GM11168 (cell line): ENCODE measurements around the gene KCNJ4.
"Not testable (repeated sequence)": the region's sequence is repeated elsewhere in the genome, so short reads cannot be mapped to it uniquely, and the experiment has no call there.

Source experiments
- in situ Hi-C: fragments of 300-500 bp; cut with MboI; formaldehyde crosslinking; loops from one replicate; pipeline ENCODE4 v1.12.0; 2022; ENCODE audit warnings: low sequenced_read_pairs; ENCODE audit not compliant: unreplicated experiment

Gene KCNJ4

GRCh38 chr22:38474003-38474607 lies 19.1 kb upstream of the KCNJ4 start:
- in situ Hi-C loops, result no loop called here

- in situ Hi-C loops, result no loop called here
Observed at GRCh38 chr22:38471237-38471636, 16.2 kb upstream of the KCNJ4 start.

GRCh38 chr22:38470179-38470578 lies 15.2 kb upstream of the KCNJ4 start:
- in situ Hi-C loops, result not testable (repeated sequence)

- in situ Hi-C loops, result no loop called here
Observed at GRCh38 chr22:38469306-38469781, 14.3 kb upstream of the KCNJ4 start.

GRCh38 chr22:38468443-38469305 lies 13.7 kb upstream of the KCNJ4 start:
- in situ Hi-C loops, result no loop called here

- in situ Hi-C loops, result no loop called here
Observed at GRCh38 chr22:38467904-38468442, 13.0 kb upstream of the KCNJ4 start, which contains the start of gene KDELR3. Gene KDELR3 (plus strand): TSS chr22:38468096. CDS start chr22:38468234, 138 bp downstream.

GRCh38 chr22:38467438-38467903 lies 12.5 kb upstream of the KCNJ4 start:
- in situ Hi-C loops, result no loop called here

GRCh38 chr22:38465673-38466490 lies 10.9 kb upstream of the KCNJ4 start:
- in situ Hi-C loops, result no loop called here

- in situ Hi-C loops, result no loop called here
Observed at GRCh38 chr22:38464992-38465672, 10.1 kb upstream of the KCNJ4 start.

GRCh38 chr22:38462960-38463784 lies 8.2 kb upstream of the KCNJ4 start:
- in situ Hi-C loops, result no loop called here

GRCh38 chr22:38461414-38462081 lies 6.5 kb upstream of the KCNJ4 start:
- in situ Hi-C loops, result no loop called here

- in situ Hi-C loops, result no loop called here
Observed at GRCh38 chr22:38461057-38461413, 6.0 kb upstream of the KCNJ4 start.

- in situ Hi-C loops, result no loop called here
Observed at GRCh38 chr22:38460426-38460840, 5.4 kb upstream of the KCNJ4 start.

GRCh38 chr22:38456841-38457699 lies 2.1 kb upstream of the KCNJ4 start:
- in situ Hi-C loops, result no loop called here

GRCh38 chr22:38456272-38456835 lies 1.4 kb upstream of the KCNJ4 start:
- in situ Hi-C loops, result no loop called here

- in situ Hi-C loops, result no loop called here
Observed at GRCh38 chr22:38455530-38456271, 702 bp upstream of the KCNJ4 start.
